CD4-positive, alpha-beta T cell treated with Interleukin-17A for 1 hour (primary cell): Measurements from ENCODE around the gene PDE11A.

ENCODE experiments used
- DNase-seq: peaks from one replicate; pipeline ENCODE4 v3.0.0-alpha.2; 2020

Gene PDE11A

DNA sequence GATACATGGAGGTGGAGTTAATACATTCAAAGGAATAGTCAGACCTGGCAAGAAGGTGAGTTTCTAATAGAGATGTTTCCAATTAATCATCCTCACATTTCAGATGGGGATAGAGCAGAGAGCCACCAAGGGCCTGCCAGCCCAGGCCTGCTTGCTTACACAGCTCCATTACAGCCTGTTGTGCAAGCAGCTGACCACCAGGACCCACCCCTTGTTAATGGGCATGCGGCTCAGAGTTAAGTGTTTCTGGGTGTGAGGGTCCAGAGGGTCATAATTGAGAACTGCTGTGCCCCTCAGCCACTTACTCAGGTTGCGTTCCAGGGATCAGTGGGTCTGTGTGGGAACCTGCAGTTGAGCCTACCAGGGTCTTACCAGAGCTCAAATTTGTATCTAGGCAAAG, 480.2 kb downstream of the PDE11A start:
- no peak for DNase-seq

DNA sequence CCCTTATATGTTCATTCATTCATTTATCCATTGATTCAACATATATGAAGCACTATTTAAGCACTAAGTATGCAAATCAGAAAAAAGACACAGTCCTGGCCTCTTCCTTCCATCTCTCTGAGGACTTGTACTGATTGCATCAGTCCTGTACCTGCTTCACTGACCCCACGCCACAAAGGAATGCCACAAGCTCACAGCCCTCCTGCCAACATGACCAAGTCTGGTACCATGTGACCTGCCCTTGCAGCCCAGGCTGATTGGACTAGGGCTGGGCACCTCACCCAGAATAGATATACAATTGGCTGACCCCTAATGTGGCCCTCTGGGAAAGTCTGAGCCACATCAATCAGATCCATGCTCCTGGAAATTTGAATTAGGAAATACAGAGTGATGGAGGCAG, 483.4 kb downstream of the PDE11A start:
- no peak for DNase-seq

DNA sequence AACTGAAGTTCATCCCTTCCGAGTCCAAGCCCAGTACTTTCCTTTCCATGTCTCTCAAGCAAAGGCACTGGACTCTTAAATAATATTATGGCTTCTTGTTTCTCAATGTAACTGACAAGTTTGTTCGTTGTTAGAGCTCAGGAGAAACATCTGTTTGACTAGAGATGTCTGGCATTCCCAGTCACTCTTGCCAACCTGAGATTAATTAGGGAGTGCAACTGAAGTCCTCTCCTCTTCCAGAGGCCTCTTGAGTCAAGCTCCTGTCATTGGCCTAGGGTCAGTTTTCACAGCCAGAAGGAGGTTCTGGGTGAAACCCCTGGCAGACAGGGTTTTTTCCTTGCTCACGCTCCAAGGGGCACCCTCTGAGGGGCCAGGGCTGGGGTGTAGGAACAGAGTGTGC, 483.9 kb downstream of the PDE11A start:
- no peak for DNase-seq

DNA sequence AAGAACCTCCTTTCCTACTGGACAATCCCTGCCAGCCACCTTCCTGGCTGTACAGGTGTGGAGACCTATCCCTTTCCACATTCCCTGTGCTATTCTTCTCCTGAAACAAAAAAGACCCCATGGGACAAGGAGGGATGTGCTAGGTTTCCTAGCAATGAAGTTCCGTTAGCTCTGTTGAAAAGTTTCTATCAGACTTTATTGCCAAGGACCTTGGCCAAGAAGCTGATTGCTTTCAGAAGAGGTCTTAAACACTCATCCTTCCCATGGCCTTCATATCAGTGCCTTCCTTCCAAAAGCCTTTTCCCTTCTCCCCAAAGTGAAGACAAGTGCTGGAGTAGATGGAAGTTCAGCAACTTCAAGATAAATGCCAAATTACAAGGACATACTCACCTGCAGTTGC, 485.2 kb downstream of the PDE11A start:
- DNase-seq = no peak

DNA sequence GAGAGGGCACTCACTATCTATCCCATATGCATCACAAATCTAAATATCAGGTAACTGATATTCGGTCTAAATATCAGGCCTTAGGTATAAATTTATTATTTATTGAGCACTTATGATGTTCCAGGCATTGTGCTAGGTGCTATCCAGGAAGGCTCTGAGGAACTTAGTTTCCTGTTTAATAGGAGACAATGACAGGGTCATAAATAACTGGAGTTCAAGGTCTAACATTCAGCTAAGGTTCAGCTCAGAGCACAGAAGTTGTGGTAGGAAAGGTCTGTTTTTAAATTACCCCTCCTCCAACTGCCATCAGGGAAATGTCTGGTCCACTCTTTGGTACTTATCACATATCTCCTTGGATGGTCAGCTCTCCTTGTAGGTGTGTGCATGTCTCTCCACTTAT, 486.4 kb downstream of the PDE11A start:
- DNase-seq = no peak

DNA sequence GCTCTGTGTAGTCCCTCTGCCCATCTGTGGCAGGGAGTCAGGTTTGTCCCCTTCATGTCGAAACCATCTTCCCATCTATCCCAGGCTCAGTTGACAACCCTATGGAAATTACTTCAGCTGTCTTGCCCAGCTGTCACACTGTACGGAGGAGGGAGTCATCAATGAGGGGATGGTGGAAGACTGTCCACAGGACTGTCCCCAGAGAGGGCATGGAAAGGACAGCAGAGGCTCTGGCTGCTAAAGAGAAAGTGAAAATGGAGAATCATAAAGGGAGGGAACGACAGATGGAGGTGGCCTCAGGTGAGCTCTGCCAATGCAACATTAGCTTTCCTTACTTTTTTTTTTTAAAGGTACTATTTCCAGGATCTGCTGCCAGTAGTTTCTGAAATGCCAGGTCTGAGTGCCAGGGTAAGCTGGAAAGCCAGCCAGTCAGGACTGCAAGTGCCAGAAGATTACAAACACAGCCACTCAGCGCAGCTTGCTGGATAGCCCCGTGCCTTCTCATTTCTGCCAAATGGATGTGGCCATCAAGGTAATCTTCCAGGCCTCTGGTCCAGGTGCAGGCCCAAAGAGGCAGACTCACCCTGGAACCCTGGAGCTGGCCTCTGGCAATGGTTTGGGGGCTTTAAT, 487.2 kb downstream of the PDE11A start:
- no peak for DNase-seq

GRCh38 chr2:177584030-177584692, 488.4 kb downstream of the PDE11A start:
- DNase-seq = no peak

- DNase-seq = no peak
These were observed 490.6 kb downstream of the PDE11A start for GRCh38 chr2:177582000-177582399.

GRCh38 chr2:177579486-177580036, 493.0 kb downstream of the PDE11A start:
- no peak for DNase-seq

DNA sequence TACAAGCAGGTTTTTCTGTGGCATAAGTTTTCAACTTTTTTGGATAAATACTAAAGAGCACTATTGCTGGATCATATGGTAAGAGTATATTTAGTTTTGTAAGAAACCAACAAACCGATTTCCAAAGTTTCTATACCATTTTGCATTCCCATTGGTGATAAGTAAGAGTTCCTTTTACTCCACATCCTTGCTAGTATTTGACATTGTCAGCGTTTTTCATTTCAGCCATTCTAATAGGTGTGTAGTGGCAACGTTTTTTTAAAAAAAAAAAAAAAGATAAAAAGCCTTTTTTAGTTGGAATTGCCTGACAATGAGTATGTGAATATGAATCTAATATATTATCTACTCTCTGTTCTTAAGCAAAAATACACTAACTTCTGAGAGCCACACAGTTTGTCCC, 494.1 kb downstream of the PDE11A start:
- DNase-seq = no peak

DNA sequence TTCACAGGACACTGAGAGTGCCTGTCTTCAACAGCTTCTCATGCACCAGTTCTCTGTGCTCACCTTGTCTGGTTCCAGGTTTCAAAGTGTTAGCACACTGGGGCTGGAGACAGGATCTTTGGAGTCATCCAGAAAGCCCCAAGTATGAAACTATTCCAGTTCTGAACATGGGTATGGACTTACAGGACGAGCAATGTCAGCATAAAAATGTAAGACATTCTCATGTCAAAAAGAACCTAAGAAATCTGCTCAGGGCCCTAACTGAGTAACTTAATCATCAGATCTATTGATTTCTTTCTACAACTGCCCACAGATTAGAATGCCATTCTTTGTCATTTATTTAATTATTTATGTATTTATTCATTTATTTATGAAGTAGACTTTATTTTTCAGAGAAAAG, 495.5 kb downstream of the PDE11A start:
- no peak for DNase-seq

GRCh38 chr2:177575358-177575757, 497.2 kb downstream of the PDE11A start:
- no peak for DNase-seq

DNA sequence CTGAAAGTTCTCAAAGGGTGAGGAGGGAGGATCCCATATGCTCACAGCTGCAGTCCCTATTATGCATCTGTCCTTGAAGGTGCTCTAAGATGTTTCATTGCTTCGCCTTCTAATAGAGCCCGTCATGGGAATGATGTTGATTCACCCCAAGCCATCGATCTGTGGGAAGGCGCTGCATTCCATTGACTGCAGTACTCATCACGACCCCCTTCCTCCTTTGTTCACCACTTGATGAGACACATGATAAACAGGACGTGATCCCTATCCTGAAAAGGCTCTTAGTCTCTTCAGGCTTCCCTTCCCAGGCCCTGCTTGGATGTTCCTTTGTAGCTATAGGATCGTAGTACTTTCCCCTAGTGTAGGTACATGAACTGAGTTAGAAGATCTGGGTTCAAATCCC, 498.2 kb downstream of the PDE11A start:
- no peak for DNase-seq
